H9 (cell line): ENCODE measurements around the gene PRR9. TPM values are rescaled to one million over a fixed set of nuclear protein-coding genes. Genes with fewer than 3 reads are reported as not detected.

Experiments used
- DNase-seq: peaks from one replicate; pipeline ENCODE4 v3.0.0-alpha.2; 2017
- H2AFZ ChIP-seq: one replicate; pipeline ENCODE4 v1.6.1; 2013; ENCODE audit warnings: mild to moderate bottlenecking, low read length, control low read depth, moderate library complexity
- H2AK5ac ChIP-seq: 2 replicates; pipeline ENCODE4 v1.6.1; 2013; ENCODE audit warnings: low read length, control low read depth, mixed read lengths; ENCODE audit not compliant: insufficient read length
- H2BK120ac ChIP-seq: one replicate; pipeline ENCODE4 v1.6.1; 2013; ENCODE audit warnings: low read depth, mild to moderate bottlenecking, low read length, control low read depth, inconsistent platforms; ENCODE audit not compliant: poor library complexity, severe bottlenecking
- H2BK12ac ChIP-seq: 2 replicates; pipeline ENCODE4 v1.6.1; 2013; ENCODE audit warnings: low read length, control low read depth, mixed read lengths, low read depth; ENCODE audit not compliant: insufficient read length
- H2BK15ac ChIP-seq: 2 replicates; pipeline ENCODE4 v1.6.1; 2013; ENCODE audit warnings: low read depth, low read length, control low read depth
- H2BK20ac ChIP-seq: one replicate; pipeline ENCODE4 v1.6.1; 2013; ENCODE audit warnings: low read depth, mild to moderate bottlenecking, low read length, control low read depth, inconsistent platforms; ENCODE audit not compliant: poor library complexity, severe bottlenecking
- H2BK5ac ChIP-seq: 2 replicates; pipeline ENCODE4 v1.6.1; 2013; ENCODE audit warnings: low read length, control low read depth, mixed read lengths; ENCODE audit not compliant: insufficient read length
- H3K14ac ChIP-seq: 2 replicates; pipeline ENCODE4 v1.6.1; 2013; ENCODE audit warnings: low read length, control low read depth; ENCODE audit not compliant: insufficient read depth
- H3K18ac ChIP-seq: 2 replicates; pipeline ENCODE4 v1.6.1; 2013; ENCODE audit warnings: low read depth, mild to moderate bottlenecking, mixed read lengths, low read length, control low read depth; ENCODE audit not compliant: insufficient read length
- H3K23ac ChIP-seq: 2 replicates; pipeline ENCODE4 v1.6.1; 2013; ENCODE audit warnings: low read length, control low read depth, mixed read lengths, low read depth; ENCODE audit not compliant: insufficient read length
- H3K23me2 ChIP-seq: 2 replicates; pipeline ENCODE4 v1.6.1; 2013; ENCODE audit warnings: low read depth, mild to moderate bottlenecking, mixed read lengths, low read length, control low read depth; ENCODE audit not compliant: insufficient read length, poor library complexity, severe bottlenecking
- H3K27ac ChIP-seq: 2 replicates; pipeline ENCODE4 v1.5.1; 2013; ENCODE audit warnings: low read length, control low read depth, mixed read lengths, low read depth; ENCODE audit not compliant: insufficient read length
- H3K27me3 ChIP-seq: 2 replicates; pipeline ENCODE4 v1.6.1; 2013; ENCODE audit warnings: low read length, control low read depth, inconsistent platforms; ENCODE audit not compliant: insufficient read depth
- H3K4ac ChIP-seq: 2 replicates; pipeline ENCODE4 v1.6.1; 2013; ENCODE audit warnings: low read depth, mild to moderate bottlenecking, control low read depth, inconsistent platforms, low read length, moderate library complexity
- H3K4me1 ChIP-seq: 2 replicates; pipeline ENCODE4 v1.6.1; 2013; ENCODE audit warnings: low read length, control low read depth, inconsistent platforms; ENCODE audit not compliant: insufficient read depth
- H3K4me2 ChIP-seq: 2 replicates; pipeline ENCODE4 v1.6.1; 2013; ENCODE audit warnings: low read length, control low read depth, mixed read lengths; ENCODE audit not compliant: insufficient read length, insufficient read depth
- H3K56ac ChIP-seq: 2 replicates; pipeline ENCODE4 v1.6.1; 2013; ENCODE audit warnings: low read depth, mild to moderate bottlenecking, mixed read lengths, low read length, control low read depth; ENCODE audit not compliant: insufficient read length
- H3K79me1 ChIP-seq: 2 replicates; pipeline ENCODE4 v1.6.1; 2013; ENCODE audit warnings: low read depth, mild to moderate bottlenecking, moderate library complexity, low read length, control low read depth, inconsistent platforms; ENCODE audit not compliant: insufficient read depth, poor library complexity, severe bottlenecking
- H3K79me2 ChIP-seq: 2 replicates; pipeline ENCODE4 v1.6.1; 2013; ENCODE audit warnings: low read length, control low read depth, inconsistent platforms; ENCODE audit not compliant: insufficient read depth
- H3K9ac ChIP-seq: 2 replicates; pipeline ENCODE4 v1.6.1; 2013; ENCODE audit warnings: low read length, control low read depth, mixed read lengths; ENCODE audit not compliant: insufficient read length; ENCODE audit errors: extremely low read depth
- H3K9me3 ChIP-seq: one replicate; pipeline ENCODE4 v1.6.1; 2013; ENCODE audit warnings: low read depth, low read length, inconsistent platforms; ENCODE audit not compliant: control insufficient read depth
- H3T11ph ChIP-seq: one replicate; pipeline ENCODE4 v1.6.1; 2013; ENCODE audit warnings: mild to moderate bottlenecking, low read length, control low read depth, inconsistent platforms
- H4K20me1 ChIP-seq: one replicate; pipeline ENCODE4 v1.6.1; 2013; ENCODE audit not compliant: control insufficient read depth, insufficient read length, insufficient read depth
- H4K5ac ChIP-seq: 2 replicates; pipeline ENCODE4 v1.6.1; 2013; ENCODE audit warnings: low read depth, mild to moderate bottlenecking, mixed read lengths, low read length, control low read depth; ENCODE audit not compliant: insufficient read length
- H4K8ac ChIP-seq: replicated peaks from 2 replicates; pipeline ENCODE4 v1.6.1; 2013; ENCODE audit warnings: low read length, control low read depth, mixed read lengths, low read depth; ENCODE audit not compliant: insufficient read length
- H4K91ac ChIP-seq: 2 replicates; pipeline ENCODE4 v1.6.1; 2013; ENCODE audit warnings: low read depth, mild to moderate bottlenecking, moderate library complexity, mixed read lengths, low read length, control low read depth; ENCODE audit not compliant: insufficient read length
- H3K27ac Mint-ChIP-seq, 3 experiments: 2 replicates in 2 of 3; 3 replicates in 1 of 3; pipeline ENCODE4 v1.8.0; 2020 to 2021; ENCODE audit warnings: mixed read lengths in 3 of 3, mild to moderate bottlenecking in 1 of 3, moderate library complexity in 1 of 3
- H3K27me3 Mint-ChIP-seq: 2 replicates; pipeline ENCODE4 v1.8.0; 2021; ENCODE audit warnings: low read depth, mild to moderate bottlenecking, moderate library complexity, mixed read lengths
- H3K36me3 Mint-ChIP-seq, 3 experiments: 2 replicates in 2 of 3; 3 replicates in 1 of 3; pipeline ENCODE4 v1.8.0; 2020 to 2021; ENCODE audit warnings: low read depth in 3 of 3, mixed read lengths in 3 of 3; ENCODE audit not compliant: insufficient read depth in 1 of 3
- H3K4me1 Mint-ChIP-seq, 2 experiments: 2 replicates each; pipeline ENCODE4 v1.8.0; 2020; ENCODE audit warnings: mixed read lengths in 2 of 2
- H3K4me3 Mint-ChIP-seq, 2 experiments: 2 replicates in 1 of 2; 3 replicates in 1 of 2; pipeline ENCODE4 v1.8.0; 2020 to 2021; ENCODE audit warnings: mild to moderate bottlenecking in 2 of 2, mixed read lengths in 2 of 2, moderate library complexity in 1 of 2
- H3K9me3 Mint-ChIP-seq, 2 experiments: 2 replicates in 1 of 2; 3 replicates in 1 of 2; pipeline ENCODE4 v1.8.0; 2020; ENCODE audit warnings: mild to moderate bottlenecking in 2 of 2, mixed read lengths in 2 of 2, moderate library complexity in 1 of 2
- CTCF ChIP-seq: fragments of 200-600 bp; sonication (generic); conservative IDR thresholded peaks from 3 replicates; pipeline ENCODE4 v1.8.0; 2021; ENCODE audit warnings: antibody characterized with exemption, mild to moderate bottlenecking
- WGBS: extraction: QIAGEN DNeasy Blood & Tissue Kit; methylation state at CpG from one replicate; pipeline ENCODE4 v1.1.7; 2013; ENCODE audit warnings: missing lambda C conversion rate, low lambda C conversion rate, mixed read lengths; ENCODE audit not compliant: insufficient read length; ENCODE audit errors: extremely low coverage; 5-methylcytosine and 5-hydroxymethylcytosine counted together
- total RNA-seq: library from RNA; stranded (reverse); gene quantifications from 2 replicates; pipeline ENCODE4 v1.2.1, GENCODE V29; 2021

Gene PRR9
- total RNA-seq, 1 experiment from 2014 or later = not detected

- H3K9me3 ChIP-seq = no peaks in the 10 kb centered on the region
- H3K36me3 Mint-ChIP-seq = peaks cover 0 to 7% (median 0%) of the 10 kb centered on the region in 3 experiments; a peak in 2 of 7 replicates
- H4K8ac ChIP-seq = no peak overlapping the region
- peaks cover 4% of the 10 kb centered on the region for H3K23me2 ChIP-seq
- H3K27me3 ChIP-seq = no peaks in the 10 kb centered on the region
- H2BK12ac ChIP-seq = no peak overlapping the region
- H2BK15ac ChIP-seq = no peak overlapping the region
- no peaks in the 10 kb centered on the region for H3K4me1 ChIP-seq
- no peak overlapping the region for H3K27ac ChIP-seq
- no CpG with 5 or more reads among the region's 1 CpG for whole genome bisulfite sequencing
- H3K23ac ChIP-seq = no peak overlapping the region
- no peak overlapping the region for H2BK5ac ChIP-seq
- H3T11ph ChIP-seq = no peak overlapping the region
- H2AFZ ChIP-seq = no peak overlapping the region
- no peaks in the 10 kb centered on the region for H3K4me1 Mint-ChIP-seq
- no peak overlapping the region for H3K18ac ChIP-seq
- no peak overlapping the region for H3K27ac Mint-ChIP-seq
- no peaks in the 10 kb centered on the region for H3K79me1 ChIP-seq
- H3K4me2 ChIP-seq = no peak overlapping the region
- H3K14ac ChIP-seq = no peak overlapping the region
- no peak for TF ChIP-seq CTCF
- peaks cover 7% of the 10 kb centered on the region for H4K20me1 ChIP-seq
- no peaks in the 10 kb centered on the region for H3K79me2 ChIP-seq
- DNase-seq = no peak
- no peak overlapping the region for H4K91ac ChIP-seq
- H2BK120ac ChIP-seq = no peak overlapping the region
- H3K9me3 Mint-ChIP-seq = peaks cover 8 to 22% of the 10 kb centered on the region in 2 experiments; a peak in 4 of 5 replicates
- H3K56ac ChIP-seq = no peak overlapping the region
- H2BK20ac ChIP-seq = no peak overlapping the region
- H2AK5ac ChIP-seq = no peak overlapping the region
- H3K4ac ChIP-seq = no peak overlapping the region
- H3K9ac ChIP-seq = no peak overlapping the region
- H4K5ac ChIP-seq = no peak overlapping the region
- H3K27me3 Mint-ChIP-seq = peaks cover 18% of the 10 kb centered on the region
- no peak overlapping the region for H3K4me3 Mint-ChIP-seq
Observed at GRCh38 chr1:153246018-153246417, 28.6 kb downstream of the PRR9 start.
